HepG2 (cell line): ENCODE measurements around the gene VSTM1. TPM values are rescaled to one million over a fixed set of nuclear protein-coding genes. Genes with fewer than 3 reads are reported as not detected.

ENCODE experiments used
- ATAC-seq: fragments of 200-7000 bp; cut with Tn5 transposase; 3 replicates; pipeline ENCODE4 v1.9.1; 2020; ENCODE audit warnings: mild to moderate bottlenecking, moderate library complexity
- BruUV-seq: library from RNA; stranded (reverse); fragments of 400-500 nt; replicated peaks from 2 replicates; lab custom pipeline; 2021; lab: Mats Ljungman, UMichigan
- CTCF ChIA-PET: fragments of 300-600 bp; formaldehyde crosslinking; extraction: SDS; loops from one replicate; lab custom pipeline; 2021; ENCODE audit warnings: low total read pairs, inconsistent platforms, low intra/inter-chr PET ratio; lab: Yijun Ruan, JAX
- POLR2A ChIA-PET: fragments of 350-600 bp; sonication (Branson Sonifier 250); formaldehyde crosslinking; loops from one replicate; lab custom pipeline; 2020; ENCODE audit warnings: antibody characterized with exemption, inconsistent platforms; lab: Yijun Ruan, JAX
- DNase-seq: peaks from one replicate; pipeline ENCODE4 v3.0.0-alpha.2; 2015; ENCODE audit warnings: low spot score
- FAIRE-seq: peaks from 3 replicates; lab custom pipeline; 2011; peaks lifted over from hg19 to GRCh38; lab: Jason Lieb, UNC
- H2AFZ ChIP-seq: one replicate; pipeline ENCODE4 v1.6.1; 2011; ENCODE audit warnings: low read length, inconsistent platforms
- H3K27ac ChIP-seq: fragments of 300-600 bp; 3 replicates; pipeline ENCODE4 v1.8.0; 2011; ENCODE audit warnings: mixed run types, mild to moderate bottlenecking, mixed read lengths, low read length, inconsistent platforms; ENCODE audit not compliant: insufficient read depth; ENCODE audit errors: extremely low read length
- H3K27me3 ChIP-seq, 2 experiments: fragments of 200-600 bp in 1 of 2; 2 replicates in 1 of 2; 3 replicates in 1 of 2; pipeline versions ENCODE4 v1.6.0 to v1.8.0; 2011; ENCODE audit warnings: low read length in 2 of 2, mild to moderate bottlenecking in 2 of 2, moderate library complexity in 2 of 2, inconsistent platforms in 1 of 2; ENCODE audit not compliant: insufficient read depth in 2 of 2, control insufficient read depth in 1 of 2
- H3K36me3 ChIP-seq, 2 experiments: fragments of 200-600 bp in 1 of 2; replicated peaks in 1 of 2; 2 replicates in 1 of 2; 3 replicates in 1 of 2; pipeline versions ENCODE4 v1.5.1 to v1.8.0; 2011; ENCODE audit warnings: low read length in 2 of 2, inconsistent platforms in 1 of 2; ENCODE audit not compliant: insufficient read depth in 2 of 2, control insufficient read depth in 1 of 2
- H3K4me1 ChIP-seq: 2 replicates; pipeline ENCODE4 v1.5.1; 2012; ENCODE audit warnings: low read length, inconsistent platforms; ENCODE audit not compliant: insufficient read depth
- H3K4me2 ChIP-seq: 2 replicates; pipeline ENCODE4 v1.6.0; 2011; ENCODE audit warnings: low read depth, low read length, inconsistent platforms
- H3K4me3 ChIP-seq, 3 experiments: fragments of 200-600 bp in 1 of 3; sonication (generic), shearing (Covaris generic) in 1 of 3; replicated peaks in 1 of 3; 2 replicates each; pipeline ENCODE4 v1.5.1; 2011 to 2016; ENCODE audit warnings: low read length in 3 of 3, inconsistent platforms in 2 of 3, low read depth in 2 of 3, mild to moderate bottlenecking in 2 of 3, control low read depth in 1 of 3, mixed read lengths in 1 of 3; ENCODE audit not compliant: insufficient read depth in 1 of 3
- H3K79me2 ChIP-seq: one replicate; pipeline ENCODE4 v1.6.1; 2011; ENCODE audit warnings: low read length, inconsistent platforms; ENCODE audit not compliant: insufficient read depth
- H3K9ac ChIP-seq: 2 replicates; pipeline ENCODE4 v1.6.0; 2011; ENCODE audit warnings: mild to moderate bottlenecking, low read depth, low read length, inconsistent platforms; ENCODE audit not compliant: insufficient read depth
- H3K9me3 ChIP-seq: 2 replicates; pipeline ENCODE4 v1.5.1; 2012; ENCODE audit warnings: mild to moderate bottlenecking, low read length
- H4K20me1 ChIP-seq: 2 replicates; pipeline ENCODE4 v1.6.0; 2011; ENCODE audit warnings: inconsistent platforms, mild to moderate bottlenecking, low read length, moderate library complexity; ENCODE audit not compliant: insufficient read depth
- E2F1 ChIP-seq: sonication (generic); formaldehyde crosslinking; IDR thresholded peaks from 2 replicates; pipeline ENCODE4 v1.5.0; 2020; ENCODE audit warnings: missing genetic modification reagents
- FOXO1 ChIP-seq: sonication (generic); formaldehyde crosslinking; IDR thresholded peaks from 2 replicates; pipeline ENCODE4 v1.4.0; 2020; ENCODE audit warnings: missing genetic modification reagents
- ZHX2 ChIP-seq, 2 experiments: sonication (generic) in 1 of 2; formaldehyde crosslinking in 1 of 2; IDR thresholded peaks; 2 replicates each; pipeline versions ENCODE4 v1.6.1 to v1.9.0; 2014 to 2022; ENCODE audit warnings: antibody characterized with exemption in 1 of 2, borderline replicate concordance in 1 of 2, inconsistent platforms in 1 of 2, low read depth in 1 of 2, missing genetic modification reagents in 1 of 2
- ZNF343 ChIP-seq: sonication (generic); formaldehyde crosslinking; IDR thresholded peaks from 2 replicates; pipeline ENCODE4 v1.4.0; 2020; ENCODE audit warnings: mild to moderate bottlenecking, missing genetic modification reagents
- ZNF562 ChIP-seq: sonication (generic); formaldehyde crosslinking; IDR thresholded peaks from 2 replicates; pipeline ENCODE4 v1.8.0; 2022; ENCODE audit warnings: missing genetic modification reagents, borderline replicate concordance
- ZNF629 ChIP-seq: sonication (generic); formaldehyde crosslinking; conservative IDR thresholded peaks from 2 replicates; pipeline ENCODE4 v1.5.0; 2020; ENCODE audit warnings: missing genetic modification reagents
- ZNF83 ChIP-seq: sonication (generic); formaldehyde crosslinking; IDR thresholded peaks from 2 replicates; pipeline ENCODE4 v1.4.0; 2020; ENCODE audit warnings: missing genetic modification reagents, mild to moderate bottlenecking, borderline replicate concordance
- ZSCAN25 ChIP-seq: sonication (generic); formaldehyde crosslinking; IDR thresholded peaks from 2 replicates; pipeline ENCODE4 v1.8.0; 2022; ENCODE audit warnings: mild to moderate bottlenecking, missing genetic modification reagents
- WGBS: methylation state at CpG from one replicate; pipeline ENCODE4 v1.1.6; 2017; ENCODE audit warnings: low lambda C conversion rate; 5-methylcytosine and 5-hydroxymethylcytosine counted together
- in situ Hi-C: cut with HindIII; loops from 2 replicates; pipeline ENCODE4 v1.10.0; 2017; ENCODE audit warnings: low pct_unique_long_range_greater_than_20kb; ENCODE audit not compliant: extremely low pct_ligation_motif_present
- intact Hi-C: fragments of 100-400 bp; cut with micrococcal nuclease; formaldehyde crosslinking; loops from one replicate; pipeline ENCODE4 v1.10.0; 2022; ENCODE audit not compliant: unreplicated experiment
- polyA plus RNA-seq, 8 experiments: library from polyadenylated mRNA; depleted of rRNA in 3 of 8; stranded (reverse) in 7 of 8; unstranded in 1 of 8; fragments of >200 nt; fragmentation: Illumina TruSeq in 4 of 8; extraction: Trizol in 4 of 8; gene quantifications; 2 replicates each; pipeline versions ENCODE4 v1.2.1 to v1.2.3, GENCODE V29; 2011 to 2016; ENCODE audit warnings: low read depth in 4 of 8, missing spikeins in 1 of 8, mixed read lengths in 1 of 8; ENCODE audit not compliant: insufficient read depth in 1 of 8
- total RNA-seq, 5 experiments: library from RNA; depleted of rRNA; stranded (reverse); fragments of >200 nt; fragmentation: Illumina TruSeq; extraction: Trizol; gene quantifications; 2 replicates each; pipeline ENCODE4 v1.2.3, GENCODE V29; 2016; ENCODE audit warnings: low read depth in 1 of 5

The VSTM1 gene
- total and polyA plus RNA-seq, 2 of the 13 experiments (the other 11 are each of a cell fraction or from before 2014, with no cell fraction given), result not detected

- Histone ChIP-seq H3K4me2 (no peak overlapping the region), H2AFZ (no peak overlapping the region), H3K4me1 (peaks cover 43% of the 10 kb centered on the region), H4K20me1 (no peaks in the 10 kb centered on the region), H3K9ac (no peak overlapping the region), H3K27me3 (no peaks in the 10 kb centered on the region), H3K79me2 (no peaks in the 10 kb centered on the region), H3K27ac (no peak overlapping the region), H3K9me3 (no peaks in the 10 kb centered on the region), H3K36me3 (no peaks in the 10 kb centered on the region), H3K4me3 (no peak overlapping the region)
- TF ChIP-seq ZNF629 (no peak), ZNF83 (no peak), ZNF343 (no peak), FOXO1 (no peak), ZHX2 (IDR thresholded peaks at IDR 0.05; ENCODE audit: low read depth) (no peak), ZHX2 (CRISPR knock-in tag; IDR thresholded peaks at IDR 0.05; ENCODE audit: borderline replicate concordance) (no peak), ZNF562 (CRISPR knock-in tag) (no peak), E2F1 (CRISPR knock-in tag) (no peak), ZSCAN25 (CRISPR knock-in tag) (no peak)
- intact Hi-C loops (loop anchor here (5.0 kb wide), 2 partner anchors 116 to 231 kb away; partner anchors contain the start of gene CACNG7), in situ Hi-C loops (loop anchor here (10.0 kb wide), 2 partner anchors 118 to 218 kb away; partner anchors contain the start of gene CACNG7)
- CTCF ChIA-PET, result interaction anchor here (1.4 to 2.8 kb wide), 3 partner anchors 181 to 230 kb away, joined by 10 to 28 read pairs (median 11); no protein-coding TSS in a partner anchor
- no peak for FAIRE-seq
- DNase-seq, result no peak
- POLR2A ChIA-PET, result interaction anchor here (1.0 kb wide), 1 partner anchor 159 kb away, joined by 3 read pairs; no protein-coding TSS in a partner anchor
- ATAC-seq, result no peak
- WGBS, result 20% methylated on average over 3 of the region's 3 CpGs
- no TSS peak for BruUV-seq
These were observed 40.5 kb downstream of the VSTM1 start for GRCh38 chr19:54023191-54023590.
